ENCODE data around the gene FADS2. TPM values are rescaled to one million over a fixed set of nuclear protein-coding genes. Genes with fewer than 3 reads are reported as not detected.

Gene FADS2
- total RNA-seq, 4 donors from 2014 or later = 5.4 to 24.8 (median 14.7) TPM

- TF ChIP-seq, protein P1, sequence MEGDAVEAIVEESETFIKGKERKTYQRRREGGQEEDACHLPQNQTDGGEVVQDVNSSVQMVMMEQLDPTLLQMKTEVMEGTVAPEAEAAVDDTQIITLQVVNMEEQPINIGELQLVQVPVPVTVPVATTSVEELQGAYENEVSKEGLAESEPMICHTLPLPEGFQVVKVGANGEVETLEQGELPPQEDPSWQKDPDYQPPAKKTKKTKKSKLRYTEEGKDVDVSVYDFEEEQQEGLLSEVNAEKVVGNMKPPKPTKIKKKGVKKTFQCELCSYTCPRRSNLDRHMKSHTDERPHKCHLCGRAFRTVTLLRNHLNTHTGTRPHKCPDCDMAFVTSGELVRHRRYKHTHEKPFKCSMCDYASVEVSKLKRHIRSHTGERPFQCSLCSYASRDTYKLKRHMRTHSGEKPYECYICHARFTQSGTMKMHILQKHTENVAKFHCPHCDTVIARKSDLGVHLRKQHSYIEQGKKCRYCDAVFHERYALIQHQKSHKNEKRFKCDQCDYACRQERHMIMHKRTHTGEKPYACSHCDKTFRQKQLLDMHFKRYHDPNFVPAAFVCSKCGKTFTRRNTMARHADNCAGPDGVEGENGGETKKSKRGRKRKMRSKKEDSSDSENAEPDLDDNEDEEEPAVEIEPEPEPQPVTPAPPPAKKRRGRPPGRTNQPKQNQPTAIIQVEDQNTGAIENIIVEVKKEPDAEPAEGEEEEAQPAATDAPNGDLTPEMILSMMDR (IDR thresholded peaks at IDR 0.05; ENCODE audit: low read depth) = no peak
Measured at GRCh38 chr11:61866231-61866957, 38.3 kb downstream of the FADS2 start.

- TF ChIP-seq, protein P1 (IDR thresholded peaks at IDR 0.05; ENCODE audit: low read depth) = no peak
Measured at GRCh38 chr11:61866958-61867343, 38.9 kb downstream of the FADS2 start.

- TF ChIP-seq, protein P1 (IDR thresholded peaks at IDR 0.05; ENCODE audit: low read depth) = no peak
Measured at GRCh38 chr11:61868571-61869428, 40.7 kb downstream of the FADS2 start.

DNA sequence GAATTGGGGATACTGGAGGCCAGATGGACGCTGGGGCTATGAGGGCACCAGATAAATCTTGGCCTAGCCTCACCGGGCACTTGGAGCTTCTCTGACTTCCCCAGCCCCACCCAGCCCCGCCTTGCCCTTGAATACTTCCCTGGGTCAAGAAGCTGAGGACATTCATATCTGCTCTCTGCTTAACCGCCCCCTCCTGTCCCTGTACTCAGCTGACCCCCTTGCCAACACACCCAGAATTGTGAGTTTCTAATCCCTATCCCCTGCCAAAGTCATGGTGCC, 41.3 kb downstream of the FADS2 start:
- TF ChIP-seq, protein P1 (IDR thresholded peaks at IDR 0.05; ENCODE audit: low read depth) = no peak

DNA sequence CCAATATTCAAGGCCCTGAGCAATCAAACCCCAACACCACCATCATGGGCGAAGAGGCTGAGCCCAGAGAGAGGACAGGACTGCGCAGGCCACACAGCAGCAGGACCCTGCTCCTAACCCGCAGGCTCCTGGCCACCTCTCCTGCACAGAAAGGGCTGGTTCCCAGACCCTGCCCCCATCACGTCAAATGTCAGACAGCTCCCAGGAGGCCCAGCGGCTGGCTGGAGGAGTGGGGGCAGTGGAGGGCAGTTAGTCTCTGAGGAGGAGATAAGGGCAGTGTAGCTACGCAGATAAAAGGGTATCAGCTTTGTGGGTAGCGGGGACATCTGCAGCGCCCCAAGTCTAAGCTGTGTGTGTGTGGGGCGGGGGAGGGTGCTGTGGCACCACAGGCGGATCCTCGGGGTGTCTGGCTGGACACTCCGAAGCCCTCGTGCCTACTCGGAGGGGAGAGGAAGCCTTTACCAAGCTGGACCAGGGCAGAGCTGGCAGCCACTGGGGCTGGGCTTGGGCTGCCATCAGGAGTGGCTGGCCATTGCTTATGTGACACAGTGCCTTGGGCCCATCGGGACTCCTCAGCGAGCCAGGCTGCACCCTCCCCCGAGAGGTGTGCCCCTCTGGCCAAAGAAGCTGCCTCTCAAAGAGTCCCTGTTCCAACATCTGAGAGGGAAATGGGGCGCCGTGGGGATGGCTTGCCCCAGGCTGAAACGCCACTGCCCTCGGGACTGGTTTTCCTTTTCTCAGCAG, 41.8 kb downstream of the FADS2 start:
- TF ChIP-seq, protein P1 (IDR thresholded peaks at IDR 0.05; ENCODE audit: low read depth) = no peak

DNA sequence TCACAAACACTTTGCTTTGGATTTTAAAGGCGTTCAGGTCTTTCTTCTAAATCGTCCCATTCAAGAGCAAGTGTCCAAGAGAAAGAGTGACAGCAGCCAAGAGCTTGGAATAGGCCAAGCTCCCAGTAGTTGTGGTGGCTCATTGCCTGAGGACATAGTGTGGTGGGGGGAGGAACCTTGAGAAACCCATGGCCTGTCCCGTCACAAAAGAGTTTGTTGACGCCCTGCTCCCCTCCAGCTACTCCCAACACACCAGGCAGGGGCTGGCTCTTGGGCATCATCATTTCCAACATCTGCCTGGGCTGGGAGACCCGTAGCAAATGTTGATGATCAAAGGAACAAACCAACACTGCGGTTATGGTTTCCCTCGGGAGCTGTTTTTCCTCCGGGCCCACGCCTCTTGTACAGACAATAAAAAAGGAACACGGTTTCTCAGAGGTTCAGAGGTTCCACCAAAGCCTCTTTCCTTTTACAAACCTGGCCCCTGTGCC, 42.5 kb downstream of the FADS2 start:
- TF ChIP-seq, protein P1 (IDR thresholded peaks at IDR 0.05; ENCODE audit: low read depth) = no peak

DNA sequence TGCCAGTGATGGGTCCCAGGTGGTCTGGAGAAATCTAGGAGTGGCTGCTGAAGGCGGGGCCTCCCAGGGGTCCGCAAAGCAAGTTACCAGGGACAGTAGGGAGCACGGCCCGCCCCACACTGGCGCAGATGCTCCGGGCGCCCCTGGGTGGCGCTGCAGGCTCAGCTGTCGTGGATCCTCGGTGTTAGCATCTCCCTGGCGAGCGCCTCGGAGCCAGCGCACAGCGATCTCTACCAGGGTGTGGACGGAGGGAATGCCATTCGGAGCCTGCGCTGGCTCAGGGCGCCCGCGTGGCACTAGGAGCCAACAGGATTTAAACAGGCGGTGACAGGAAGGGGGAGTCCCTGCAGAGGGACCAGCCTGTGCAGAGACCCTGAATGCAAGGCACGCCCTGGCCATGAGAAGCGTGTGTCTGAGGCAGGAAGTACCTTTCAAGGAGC, 43.1 kb downstream of the FADS2 start:
- TF ChIP-seq, protein P1 (IDR thresholded peaks at IDR 0.05; ENCODE audit: low read depth) = no peak
